Mucosa of rectum (tissue), 2 donors: ENCODE results near the gene TTLL13.
"Not testable (repeated sequence)": the region's sequence is repeated elsewhere in the genome, so short reads cannot be mapped to it uniquely, and the experiment has no call there.

Experiments used
- H3K27ac ChIP-seq, 2 donors: one replicate each; pipeline ENCODE4 v1.7.0; 2013; ENCODE audit warnings: inconsistent platforms in 2 of 2, low read depth in 2 of 2, low read length in 2 of 2
- H3K27me3 ChIP-seq, 2 donors: one replicate each; pipeline ENCODE4 v1.7.0; 2013; ENCODE audit warnings: low read length in 2 of 2; ENCODE audit not compliant: control insufficient read depth in 2 of 2, insufficient read depth in 2 of 2
- H3K36me3 ChIP-seq, 2 donors: one replicate each; pipeline ENCODE4 v1.7.0; 2013; ENCODE audit warnings: low read length in 2 of 2; ENCODE audit not compliant: control insufficient read depth in 2 of 2, insufficient read depth in 2 of 2
- H3K4me1 ChIP-seq, 2 donors: one replicate each; pipeline ENCODE4 v1.7.0; 2013; ENCODE audit warnings: low read length in 2 of 2, mild to moderate bottlenecking in 1 of 2; ENCODE audit not compliant: control insufficient read depth in 2 of 2, insufficient read depth in 2 of 2
- H3K4me3 ChIP-seq, 2 donors: one replicate each; pipeline ENCODE4 v1.7.0; 2013; ENCODE audit warnings: low read length in 2 of 2
- H3K9ac ChIP-seq, 2 donors: one replicate each; pipeline ENCODE4 v1.7.0; 2013; ENCODE audit warnings: low read length in 2 of 2, low read depth in 1 of 2, mild to moderate bottlenecking in 1 of 2
- H3K9me3 ChIP-seq, 2 donors: one replicate each; pipeline ENCODE4 v1.7.0; 2013; ENCODE audit warnings: low read length in 2 of 2; ENCODE audit not compliant: control insufficient read depth in 2 of 2
- donor health status: healthy.
- donor health status: Normal muscosa, but diverticular disease.

The TTLL13 gene

GRCh38 chr15:90296316-90296884, 47.0 kb downstream of the TTLL13 start:
- not testable (repeated sequence) for H3K9ac ChIP-seq, H3K36me3 ChIP-seq, H3K4me3 ChIP-seq, H3K4me1 ChIP-seq, H3K9me3 ChIP-seq, H3K27ac ChIP-seq, H3K27me3 ChIP-seq

- H3K27ac ChIP-seq = no peak overlapping the region
- no peaks in the 10 kb centered on the region for H3K27me3 ChIP-seq
- no peaks in the 10 kb centered on the region for H3K36me3 ChIP-seq
- H3K4me3 ChIP-seq = no peak overlapping the region
- H3K4me1 ChIP-seq = peaks cover 3 to 6% of the 10 kb centered on the region in 2 donors
- no peaks in the 10 kb centered on the region for H3K9me3 ChIP-seq
- no peak overlapping the region for H3K9ac ChIP-seq
Measured at GRCh38 chr15:90297021-90297420, 47.7 kb downstream of the TTLL13 start.

- Histone ChIP-seq H3K27ac (no peak overlapping the region), H3K9ac (no peak overlapping the region), H3K27me3 (no peaks in the 10 kb centered on the region), H3K4me3 (no peak overlapping the region), H3K9me3 (no peaks in the 10 kb centered on the region), H3K36me3 (no peaks in the 10 kb centered on the region), H3K4me1 (peaks cover 0 to 3% of the 10 kb centered on the region in 2 donors)
Measured at GRCh38 chr15:90300541-90300940, 51.2 kb downstream of the TTLL13 start.

GRCh38 chr15:90300988-90301706, 51.8 kb downstream of the TTLL13 start:
- Histone ChIP-seq H3K9ac (no peak overlapping the region), H3K27me3 (no peaks in the 10 kb centered on the region), H3K9me3 (no peaks in the 10 kb centered on the region), H3K27ac (no peak overlapping the region), H3K36me3 (no peaks in the 10 kb centered on the region), H3K4me1 (peaks cover 0 to 3% of the 10 kb centered on the region in 2 donors), H3K4me3 (no peak overlapping the region)

GRCh38 chr15:90301707-90302300, 52.4 kb downstream of the TTLL13 start:
- Histone ChIP-seq H3K9ac (no peak overlapping the region), H3K4me1 (peaks cover 3% of the 10 kb centered on the region in 2 donors), H3K9me3 (no peaks in the 10 kb centered on the region), H3K27ac (no peak overlapping the region), H3K36me3 (no peaks in the 10 kb centered on the region), H3K4me3 (no peak overlapping the region), H3K27me3 (no peaks in the 10 kb centered on the region)

GRCh38 chr15:90305355-90305754, 56.0 kb downstream of the TTLL13 start:
- H3K27ac ChIP-seq, H3K9me3 ChIP-seq, H3K4me3 ChIP-seq, H3K9ac ChIP-seq, H3K36me3 ChIP-seq, H3K27me3 ChIP-seq, H3K4me1 ChIP-seq: not testable (repeated sequence)

- Histone ChIP-seq H3K4me3 (no peak overlapping the region), H3K36me3 (no peaks in the 10 kb centered on the region), H3K27ac (no peak overlapping the region), H3K9me3 (no peaks in the 10 kb centered on the region), H3K9ac (no peak overlapping the region), H3K27me3 (no peaks in the 10 kb centered on the region), H3K4me1 (peaks cover 3% of the 10 kb centered on the region in 2 donors)
Measured at GRCh38 chr15:90305932-90306331, 56.6 kb downstream of the TTLL13 start.

GRCh38 chr15:90306560-90306959, 57.2 kb downstream of the TTLL13 start:
- Histone ChIP-seq H3K27me3 (no peaks in the 10 kb centered on the region), H3K27ac (no peak overlapping the region), H3K9ac (no peak overlapping the region), H3K4me1 (peaks cover 0 to 3% of the 10 kb centered on the region in 2 donors), H3K36me3 (no peaks in the 10 kb centered on the region), H3K4me3 (no peak overlapping the region), H3K9me3 (no peaks in the 10 kb centered on the region)

GRCh38 chr15:90307661-90308060, 58.3 kb downstream of the TTLL13 start:
- no peaks in the 10 kb centered on the region for H3K9me3 ChIP-seq
- H3K27ac ChIP-seq = no peak overlapping the region
- H3K4me1 ChIP-seq = peaks cover 0 to 3% of the 10 kb centered on the region in 2 donors
- no peaks in the 10 kb centered on the region for H3K27me3 ChIP-seq
- H3K4me3 ChIP-seq = no peak overlapping the region
- H3K36me3 ChIP-seq = no peaks in the 10 kb centered on the region
- no peak overlapping the region for H3K9ac ChIP-seq

GRCh38 chr15:90309020-90309419, 59.7 kb downstream of the TTLL13 start:
- Histone ChIP-seq H3K9me3 (no peaks in the 10 kb centered on the region), H3K4me3 (no peak overlapping the region), H3K27ac (no peak overlapping the region), H3K27me3 (no peaks in the 10 kb centered on the region), H3K4me1 (peaks cover 0 to 3% of the 10 kb centered on the region in 2 donors), H3K36me3 (no peaks in the 10 kb centered on the region), H3K9ac (no peak overlapping the region)
